ENCODE measurements around the gene OLFML2A. TPM values are rescaled to one million over a fixed set of nuclear protein-coding genes. Genes with fewer than 3 reads are reported as not detected.

OLFML2A gene
- total RNA-seq, 1 donor from 2014 or later = 22.3 TPM

- H3K36me3 ChIP-seq = no peaks in the 10 kb centered on the region
- ATAC-seq (no peak), DNase-seq (no peak)
Measured at GRCh38 chr9:124790801-124791505, 14.0 kb downstream of the OLFML2A start.

GRCh38 chr9:124792257-124793014, 15.5 kb downstream of the OLFML2A start:
- H3K36me3 ChIP-seq = no peaks in the 10 kb centered on the region
- H3K27me3 ChIP-seq (ENCODE audit: low read depth) = no peaks in the 10 kb centered on the region
- intact Hi-C loops (cut with DNase I) = no loop called here
- peak overlapping the region; percentile 67 for H3K27ac ChIP-seq
- DNase-seq = no peak
- no peak for ATAC-seq
- no peaks in the 10 kb centered on the region for H3K9me3 ChIP-seq
- H3K4me3 ChIP-seq = no peak overlapping the region
- TF ChIP-seq CTCF (IDR thresholded peaks at IDR 0.05) = no peak
- H3K4me1 ChIP-seq = peaks cover 44% of the 10 kb centered on the region

More at GRCh38 chr9:124790801-124791505, 14.0 kb downstream of the OLFML2A start:
- H3K27me3 ChIP-seq (ENCODE audit: low read depth) = no peaks in the 10 kb centered on the region
- intact Hi-C loops (cut with DNase I) = no loop called here
- no peak overlapping the region for H3K27ac ChIP-seq
- no peaks in the 10 kb centered on the region for H3K9me3 ChIP-seq
- TF ChIP-seq CTCF (IDR thresholded peaks at IDR 0.05) = no peak
- H3K4me1 ChIP-seq = peaks cover 30% of the 10 kb centered on the region
- no peak overlapping the region for H3K4me3 ChIP-seq

DNA sequence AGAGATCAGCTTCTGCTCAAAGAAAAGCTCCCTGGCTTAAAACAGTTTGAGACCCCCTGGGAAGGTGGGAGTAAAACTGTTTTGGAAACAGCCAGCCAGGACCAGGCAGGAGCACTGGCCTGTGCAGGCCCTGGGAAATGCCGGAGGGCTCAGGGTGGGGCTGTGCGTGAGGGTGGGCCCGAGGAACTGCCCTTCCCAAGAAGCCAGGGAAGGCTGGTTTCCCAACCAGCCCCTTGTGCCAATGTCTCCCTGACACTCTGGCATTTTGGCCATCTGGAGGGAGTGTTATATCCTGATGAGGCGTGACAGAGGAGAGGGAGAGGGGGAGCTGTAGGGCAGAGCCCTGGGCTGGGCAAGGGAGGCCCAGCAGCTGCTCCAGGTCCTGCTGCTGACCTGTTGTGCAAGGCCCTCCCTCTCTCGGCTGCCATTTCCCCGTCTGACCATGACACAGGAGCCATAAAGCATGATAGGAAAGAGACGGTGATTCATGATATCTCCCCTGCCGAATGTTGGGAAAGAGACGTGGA, 16.1 kb downstream of the OLFML2A start:
- peaks cover 44% of the 10 kb centered on the region for H3K4me1 ChIP-seq
- ATAC-seq = peak; percentile 43 to 64
- TF ChIP-seq CTCF (IDR thresholded peaks at IDR 0.05) = no peak
- no peak for DNase-seq
- H3K9me3 ChIP-seq = no peaks in the 10 kb centered on the region
- no peaks in the 10 kb centered on the region for H3K27me3 ChIP-seq (ENCODE audit: low read depth)
- H3K36me3 ChIP-seq = no peaks in the 10 kb centered on the region
- no peak overlapping the region for H3K4me3 ChIP-seq
- peak overlapping the region; percentile 67 for H3K27ac ChIP-seq
- intact Hi-C loops (cut with DNase I) = no loop called here

- Histone ChIP-seq H3K36me3 (no peaks in the 10 kb centered on the region), H3K9me3 (no peaks in the 10 kb centered on the region), H3K27ac (peak overlapping the region; percentile 73), H3K4me1 (peaks cover 51% of the 10 kb centered on the region), H3K4me3 (no peak overlapping the region), H3K27me3 (ENCODE audit: low read depth) (no peaks in the 10 kb centered on the region)
- TF ChIP-seq CTCF (IDR thresholded peaks at IDR 0.05) = no peak
- intact Hi-C loops (cut with DNase I) = no loop called here
- ATAC-seq (peak; percentile 17 to 34), DNase-seq (no peak)
Measured at GRCh38 chr9:124794902-124795491, 18.1 kb downstream of the OLFML2A start.

DNA sequence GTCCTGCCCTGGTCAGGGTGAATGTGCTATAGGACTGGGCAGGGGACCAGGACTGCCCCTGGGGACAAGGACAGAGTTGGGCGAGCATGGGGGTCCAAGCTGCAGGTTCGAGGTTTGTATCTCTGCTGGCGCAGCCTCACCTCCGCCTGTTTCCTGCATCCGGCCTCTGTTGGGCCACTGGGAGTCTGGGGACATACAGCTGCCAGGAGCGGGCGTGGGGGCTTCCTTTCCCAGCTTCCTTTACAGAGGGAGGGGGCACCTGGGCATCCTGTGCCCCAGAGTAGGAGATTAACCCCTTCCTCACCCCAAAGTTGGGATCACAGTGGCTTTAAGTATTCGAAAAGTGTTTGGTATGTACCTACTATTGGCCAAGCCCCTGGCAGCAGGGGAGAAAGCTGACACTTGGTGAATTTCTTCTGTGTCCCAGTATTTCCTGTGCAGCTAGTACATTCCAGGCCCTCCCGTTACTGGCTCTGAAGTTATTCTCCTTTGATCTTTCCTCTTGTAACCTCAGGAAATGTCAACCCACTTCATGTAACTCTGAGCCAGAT, 19.0 kb downstream of the OLFML2A start:
- no peaks in the 10 kb centered on the region for H3K9me3 ChIP-seq
- intact Hi-C loops (cut with DNase I) = no loop called here
- DNase-seq = no peak
- no peaks in the 10 kb centered on the region for H3K27me3 ChIP-seq (ENCODE audit: low read depth)
- no peak overlapping the region for H3K4me3 ChIP-seq
- peak in 1 of 2 donors; percentile 11 for ATAC-seq
- peaks cover 61% of the 10 kb centered on the region for H3K4me1 ChIP-seq
- H3K27ac ChIP-seq = peak overlapping the region; percentile 73
- H3K36me3 ChIP-seq = no peaks in the 10 kb centered on the region
- no peak for TF ChIP-seq CTCF (IDR thresholded peaks at IDR 0.05)
